Vagina (tissue), 2 donors: ENCODE results near the gene PPFIA2.

ENCODE experiments used
- CTCF ChIP-seq, 3 experiments: fragments of 450-650 bp in 2 of 3; fragments of 200-600 bp in 1 of 3; sonication (generic) in 1 of 3; IDR thresholded peaks; one replicate each; pipeline ENCODE4 v1.5.1; 2017 to 2019; ENCODE audit warnings: antibody characterized with exemption in 3 of 3, mild to moderate bottlenecking in 2 of 3, moderate library complexity in 2 of 3
- POLR2A ChIP-seq, 2 donors: fragments of 450-650 bp; IDR thresholded peaks; one replicate each; pipeline ENCODE4 v1.6.1; 2017; ENCODE audit warnings: antibody characterized with exemption in 2 of 2, mild to moderate bottlenecking in 2 of 2, moderate library complexity in 2 of 2
- POLR2AphosphoS5 ChIP-seq, 2 donors: sonication (generic); formaldehyde crosslinking; IDR thresholded peaks; one replicate each; pipeline ENCODE4 v1.9.0; 2017; ENCODE audit warnings: antibody characterized with exemption in 2 of 2, mild to moderate bottlenecking in 2 of 2, low read depth in 1 of 2; ENCODE audit not compliant: insufficient read depth in 1 of 2

- TF ChIP-seq CTCF (IDR thresholded peaks at IDR 0.05) (no peak), POLR2AphosphoS5 (IDR thresholded peaks at IDR 0.05; ENCODE audit: insufficient read depth in 1 of 2, low read depth in 1 of 2) (no peak), POLR2A (IDR thresholded peaks at IDR 0.05) (no peak)
These were observed 219.9 kb downstream of the PPFIA2 start for GRCh38 chr12:81539279-81539678.
